ENCODE measurements around the gene SLCO2A1. TPM values are rescaled to one million over a fixed set of nuclear protein-coding genes. Genes with fewer than 3 reads are reported as not detected.
A peak's percentile ranks its signal among the peaks of the same experiment; 100 is the strongest.

Gene SLCO2A1
- total RNA-seq, 4 donors from 2014 or later, result 7.8 to 12.0 (median 11.1) TPM

GRCh38 chr3:134030379-134031347 lies 938 bp upstream of the SLCO2A1 start:
- no peaks in the 10 kb centered on the region for H3K36me3 ChIP-seq
- peaks cover 0 to 25% (median 8%) of the 10 kb centered on the region in 3 donors for H3K4me1 ChIP-seq
- 17 to 24% methylated on average over 7 to 8 of the region's 16 CpGs for WGBS, 2 donors (ENCODE audit: low coverage in 1 of 2)
- H3K27ac ChIP-seq, result peak overlapping the region in 3 of 4 donors; percentile 25 to 75 (median 73)
- peak; percentile 5 for ATAC-seq
- H3K27me3 ChIP-seq, result peaks cover 23% of the 10 kb centered on the region
- TF ChIP-seq CTCF (IDR thresholded peaks at IDR 0.05) (no peak), POLR2A (IDR thresholded peaks at IDR 0.05) (no peak), POLR2AphosphoS5 (IDR thresholded peaks at IDR 0.05) (no peak), EP300 (IDR thresholded peaks at IDR 0.05) (no peak)
- no peaks in the 10 kb centered on the region for H3K9me3 ChIP-seq
- H3K4me3 ChIP-seq, result peak overlapping the region; percentile 42 to 71

GRCh38 chr3:134029256-134029733 lies 430 bp downstream of the SLCO2A1 start:
- TF ChIP-seq EP300 (IDR thresholded peaks at IDR 0.05) (no peak), POLR2AphosphoS5 (IDR thresholded peaks at IDR 0.05) (no peak), POLR2A (IDR thresholded peaks at IDR 0.05) (no peak), CTCF (IDR thresholded peaks at IDR 0.05) (no peak)
- Histone ChIP-seq H3K27ac (peak overlapping the region in 3 of 4 donors; percentile 25 to 75 (median 73)), H3K4me3 (peak overlapping the region; percentile 42 to 71), H3K27me3 (peaks cover 23% of the 10 kb centered on the region), H3K36me3 (no peaks in the 10 kb centered on the region), H3K9me3 (no peaks in the 10 kb centered on the region), H3K4me1 (peaks cover 0 to 25% (median 8%) of the 10 kb centered on the region in 3 donors)
- ATAC-seq, result peak; percentile 38
- 0 to 2% methylated on average over 5 to 10 of the region's 43 CpGs for WGBS, 2 donors (ENCODE audit: low coverage in 1 of 2)

- 80 to 82% methylated on average over 5 to 7 of the region's 23 CpGs for WGBS, 2 donors (ENCODE audit: low coverage in 1 of 2)
- peaks cover 23% of the 10 kb centered on the region for H3K27me3 ChIP-seq
- H3K36me3 ChIP-seq, result no peaks in the 10 kb centered on the region
- peaks cover 0 to 25% (median 8%) of the 10 kb centered on the region in 3 donors for H3K4me1 ChIP-seq
- TF ChIP-seq CTCF (IDR thresholded peaks at IDR 0.05) (no peak), POLR2A (IDR thresholded peaks at IDR 0.05) (no peak), EP300 (IDR thresholded peaks at IDR 0.05) (no peak), POLR2AphosphoS5 (IDR thresholded peaks at IDR 0.05) (no peak)
- H3K9me3 ChIP-seq, result no peaks in the 10 kb centered on the region
- no peak for ATAC-seq
- H3K27ac ChIP-seq, result peak overlapping the region in 2 of 4 donors; percentile 73 to 75
- H3K4me3 ChIP-seq, result peak overlapping the region; percentile 42 to 71
Observed at GRCh38 chr3:134028486-134029255, 1.1 kb downstream of the SLCO2A1 start.

- peaks cover 23% of the 10 kb centered on the region for H3K27me3 ChIP-seq
- no peaks in the 10 kb centered on the region for H3K36me3 ChIP-seq
- peak overlapping the region in 1 of 2 donors; percentile 71 for H3K4me3 ChIP-seq
- 100% methylated on average over 1 of the region's 2 CpGs for WGBS, 2 donors (ENCODE audit: low coverage in 1 of 2)
- no peak overlapping the region for H3K27ac ChIP-seq
- TF ChIP-seq CTCF (IDR thresholded peaks at IDR 0.05), result no peak
- TF ChIP-seq POLR2AphosphoS5 (IDR thresholded peaks at IDR 0.05), result no peak
- no peak for TF ChIP-seq EP300 (IDR thresholded peaks at IDR 0.05)
- TF ChIP-seq POLR2A (IDR thresholded peaks at IDR 0.05), result no peak
- H3K4me1 ChIP-seq, result peaks cover 0 to 25% (median 8%) of the 10 kb centered on the region in 3 donors
- ATAC-seq, result no peak
- H3K9me3 ChIP-seq, result no peaks in the 10 kb centered on the region
Observed at GRCh38 chr3:134027631-134028030, 2.1 kb downstream of the SLCO2A1 start.

Data from gastroesophageal sphincter (tissue), 4 donors.